ENCODE data around the gene POU2AF3.

DNA sequence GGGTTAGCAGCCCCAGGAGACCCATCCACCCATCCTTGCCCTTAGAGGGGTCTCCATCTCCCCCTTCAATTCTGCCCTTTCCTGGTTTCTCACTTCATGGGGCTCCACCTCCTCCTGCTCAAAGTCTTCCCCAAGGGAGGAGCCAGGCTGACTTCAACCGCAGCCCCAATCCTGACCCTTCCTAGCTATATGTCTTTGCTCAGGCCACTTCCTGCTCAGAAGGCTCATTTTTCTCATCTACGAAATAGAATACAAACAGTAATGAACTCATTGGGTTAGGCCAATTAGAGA is 56.2 kb downstream of the POU2AF3 start:
- TF ChIP-seq, protein P1, sequence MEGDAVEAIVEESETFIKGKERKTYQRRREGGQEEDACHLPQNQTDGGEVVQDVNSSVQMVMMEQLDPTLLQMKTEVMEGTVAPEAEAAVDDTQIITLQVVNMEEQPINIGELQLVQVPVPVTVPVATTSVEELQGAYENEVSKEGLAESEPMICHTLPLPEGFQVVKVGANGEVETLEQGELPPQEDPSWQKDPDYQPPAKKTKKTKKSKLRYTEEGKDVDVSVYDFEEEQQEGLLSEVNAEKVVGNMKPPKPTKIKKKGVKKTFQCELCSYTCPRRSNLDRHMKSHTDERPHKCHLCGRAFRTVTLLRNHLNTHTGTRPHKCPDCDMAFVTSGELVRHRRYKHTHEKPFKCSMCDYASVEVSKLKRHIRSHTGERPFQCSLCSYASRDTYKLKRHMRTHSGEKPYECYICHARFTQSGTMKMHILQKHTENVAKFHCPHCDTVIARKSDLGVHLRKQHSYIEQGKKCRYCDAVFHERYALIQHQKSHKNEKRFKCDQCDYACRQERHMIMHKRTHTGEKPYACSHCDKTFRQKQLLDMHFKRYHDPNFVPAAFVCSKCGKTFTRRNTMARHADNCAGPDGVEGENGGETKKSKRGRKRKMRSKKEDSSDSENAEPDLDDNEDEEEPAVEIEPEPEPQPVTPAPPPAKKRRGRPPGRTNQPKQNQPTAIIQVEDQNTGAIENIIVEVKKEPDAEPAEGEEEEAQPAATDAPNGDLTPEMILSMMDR (IDR thresholded peaks at IDR 0.05 in 4 of 5, conservative IDR thresholded peaks at IDR 0.05 in 1 of 5): no peak
- TF ChIP-seq POLR2A (IDR thresholded peaks at IDR 0.05): no peak

All from gastrocnemius medialis (tissue), 4 donors.